Caki2 (cell line): ENCODE results near the gene PARP6. TPM values are rescaled to one million over a fixed set of nuclear protein-coding genes. Genes with fewer than 3 reads are reported as not detected.

Experiments used
- DNase-seq: peaks from one replicate; pipeline ENCODE4 v3.0.0-alpha.2; 2015; ENCODE audit warnings: low read depth
- in situ Hi-C: cut with HindIII; loops from 2 replicates; pipeline ENCODE4 v1.10.0; 2016; ENCODE audit warnings: low sequenced_read_pairs, low pct_unique_long_range_greater_than_20kb, mixed read lengths
- total RNA-seq: library from RNA; depleted of rRNA; stranded (reverse); fragments of >200 nt; shearing (Covaris generic); gene quantifications from 2 replicates; pipeline ENCODE4 v1.2.3, GENCODE V29; 2014; ENCODE audit warnings: low replicate concordance; rRNA removed

Gene PARP6
- total RNA-seq, 1 experiment from 2014 or later: 20.6 TPM

DNA sequence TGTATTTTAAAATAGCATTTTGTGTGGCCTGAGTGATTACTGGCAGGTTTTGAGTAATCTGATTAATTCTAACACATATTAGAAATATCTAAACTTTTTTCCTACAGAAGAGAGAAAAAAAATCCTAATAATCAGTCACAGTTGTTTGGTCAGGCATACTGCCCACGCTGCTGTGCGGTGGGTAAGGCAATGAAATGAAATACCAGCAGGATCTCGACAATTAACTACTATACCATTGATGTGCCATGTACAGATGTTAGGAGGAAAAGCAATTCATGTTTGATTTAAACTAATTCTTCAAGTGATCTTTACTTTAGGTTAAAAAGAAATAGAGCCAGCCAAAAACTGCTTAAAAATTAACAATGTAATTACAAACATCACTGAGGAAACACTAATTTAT lies 79.9 kb downstream of the PARP6 start:
- DNase-seq: no peak
- in situ Hi-C loops: no loop called here

Other genes starting within 250 kb of the PARP6 start
- 6.3 and 10.2 TPM in 2 replicates for gene MYO9A, start 154.4 kb downstream of the PARP6 start, total RNA-seq
- gene SENP8, start 154.2 kb downstream of the PARP6 start, total RNA-seq: 2.1 and 5.7 TPM in 2 replicates
- 0.47 and 12.9 TPM in 2 replicates for gene GRAMD2A, start 74.8 kb downstream of the PARP6 start, total RNA-seq
- gene PKM, start 41.4 kb downstream of the PARP6 start, total RNA-seq: 3,717 and 4,058 TPM in 2 replicates
- 1.7 TPM in 1 of 2 replicates, not detected in the other for gene CELF6, start 47.6 kb upstream of the PARP6 start, total RNA-seq
- 177 and 197 TPM in 2 replicates for gene HEXA, start 103.5 kb upstream of the PARP6 start, total RNA-seq
- gene TMEM202, start 125.8 kb upstream of the PARP6 start, total RNA-seq: not detected in 2 replicates
- gene ARIH1, start 201.8 kb upstream of the PARP6 start, total RNA-seq: 26.2 and 31.0 TPM in 2 replicates